LNCAP (cell line): ENCODE data around the gene PTPRN2.

Source experiments
- CTCF ChIP-seq: fragments of 450-650 bp; IDR thresholded peaks from 2 replicates; pipeline ENCODE4 v1.5.1; 2017; ENCODE audit warnings: mild to moderate bottlenecking

The PTPRN2 gene

GRCh38 chr7:157561523-157561785, 1026.2 kb downstream of the PTPRN2 start:
- TF ChIP-seq CTCF, result no peak

- TF ChIP-seq CTCF, result no peak
Observed at GRCh38 chr7:157560710-157561522, 1026.7 kb downstream of the PTPRN2 start.

GRCh38 chr7:157560258-157560654, 1027.4 kb downstream of the PTPRN2 start:
- no peak for TF ChIP-seq CTCF

- no peak for TF ChIP-seq CTCF
Observed at GRCh38 chr7:157559596-157560257, 1027.9 kb downstream of the PTPRN2 start.

- TF ChIP-seq CTCF, result no peak
Observed at GRCh38 chr7:157558875-157559595, 1028.6 kb downstream of the PTPRN2 start.

- no peak for TF ChIP-seq CTCF
Observed at GRCh38 chr7:157558516-157558874, 1029.1 kb downstream of the PTPRN2 start.

DNA sequence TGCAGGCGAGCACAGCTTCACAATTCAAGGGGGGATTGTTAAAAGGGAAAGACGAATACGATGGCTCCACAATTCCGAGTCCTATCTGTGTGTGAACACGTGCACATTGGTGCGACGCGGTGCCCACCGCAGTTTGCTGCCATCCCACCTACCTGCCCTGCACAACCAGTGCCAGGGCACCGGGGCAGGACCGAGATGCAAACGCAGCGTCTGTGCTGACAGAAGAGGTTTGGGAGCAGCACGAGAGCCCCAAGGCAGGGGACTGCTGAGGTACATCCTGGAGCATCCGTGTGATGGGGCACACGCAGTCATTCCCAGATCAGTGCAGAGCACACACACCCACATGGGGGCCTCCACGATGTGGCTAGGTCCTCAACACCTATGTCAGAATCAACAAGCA, 1029.6 kb downstream of the PTPRN2 start:
- no peak for TF ChIP-seq CTCF
